HAP-1 (cell line): Measurements from ENCODE around the gene HAUS3.
A peak's percentile ranks its signal among the peaks of the same experiment; 100 is the strongest.
"Not testable (repeated sequence)": the region's sequence is repeated elsewhere in the genome, so short reads cannot be mapped to it uniquely, and the experiment has no call there.

Experiments used
- DNase-seq, 2 experiments: peaks; one replicate each; pipeline ENCODE4 v3.0.0-alpha.2; 2016 to 2020; ENCODE audit warnings: low spot score in 2 of 2
- H3K27me3 ChIP-seq: fragments of 250-450 bp; sonication (Bioruptor Pico); 2 replicates; pipeline ENCODE4 v1.5.1; 2020; ENCODE audit warnings: low read depth, mild to moderate bottlenecking, moderate library complexity
- H3K36me3 ChIP-seq: fragments of 250-450 bp; sonication (Bioruptor Pico); replicated peaks from 2 replicates; pipeline ENCODE4 v1.5.1; 2020; ENCODE audit warnings: mild to moderate bottlenecking
- H3K4me1 ChIP-seq: fragments of 250-450 bp; sonication (Bioruptor Pico); 2 replicates; pipeline ENCODE4 v1.5.1; 2020; ENCODE audit warnings: mild to moderate bottlenecking
- H3K4me3 ChIP-seq: fragments of 250-450 bp; sonication (Bioruptor Pico); 2 replicates; pipeline ENCODE4 v1.5.1; 2020; ENCODE audit warnings: mild to moderate bottlenecking, moderate library complexity
- H3K9me3 ChIP-seq: fragments of 250-450 bp; sonication (Bioruptor Pico); 2 replicates; pipeline ENCODE4 v1.5.1; 2020; ENCODE audit warnings: mild to moderate bottlenecking, moderate library complexity
- in situ Hi-C: fragments of 300-500 bp; cut with MboI; formaldehyde crosslinking; loops from 3 replicates; pipeline ENCODE4 v1.14.3; 2020; ENCODE audit warnings: low sequenced_read_pairs, inconsistent platforms, mixed read lengths

HAUS3 gene

DNA sequence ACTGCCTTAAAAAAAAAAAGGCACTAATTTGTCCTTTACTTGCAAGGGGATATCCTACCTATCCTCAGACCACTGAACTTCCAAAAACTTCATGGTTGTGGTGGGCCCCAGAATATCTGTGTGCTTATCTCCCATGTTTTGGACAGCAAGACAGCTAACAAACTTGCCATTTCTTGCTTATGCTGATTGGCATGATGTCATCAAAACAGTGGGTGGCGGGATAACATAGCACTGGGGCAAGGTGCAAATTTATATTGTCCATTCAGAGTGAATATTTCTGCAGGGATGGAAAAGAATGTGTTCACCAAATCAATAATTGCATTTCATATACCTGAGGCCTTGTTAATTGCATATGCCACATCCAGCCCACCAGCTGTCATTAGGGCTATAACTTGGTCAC, 23.5 kb downstream of the HAUS3 start:
- H3K9me3 ChIP-seq: no peaks in the 10 kb centered on the region
- no peak overlapping the region for H3K4me3 ChIP-seq
- 0 out of 2 replicates have a peak, but pooled peaks cover 1% of the 10 kb centered on the region for H3K4me1 ChIP-seq
- in situ Hi-C loops: no loop called here
- H3K27me3 ChIP-seq: no peaks in the 10 kb centered on the region
- DNase-seq: no peak
- H3K36me3 ChIP-seq: peaks cover 5% of the 10 kb centered on the region; the same call in 1 of the 2 replicates

DNA sequence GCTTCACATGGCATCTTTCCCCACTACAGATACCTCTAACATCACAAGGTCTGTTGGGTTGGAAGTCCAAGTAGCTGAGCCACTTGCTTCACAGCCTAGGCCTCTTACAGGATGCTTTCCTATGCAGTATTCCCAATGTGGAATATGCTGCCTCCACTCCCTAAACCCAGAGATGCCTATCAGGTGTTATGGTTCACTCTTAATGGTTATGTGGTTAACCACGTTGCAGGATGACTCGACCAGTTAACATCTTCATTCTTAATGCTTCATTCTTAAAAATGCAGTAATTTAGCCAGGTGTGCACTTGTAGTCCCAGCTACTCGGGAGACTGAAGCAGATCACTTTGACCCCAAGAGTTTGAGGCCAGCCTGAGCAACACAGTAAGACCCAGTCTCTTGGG, 24.2 kb downstream of the HAUS3 start:
- Histone ChIP-seq H3K4me1 (0 out of 2 replicates have a peak, but pooled peaks cover 4% of the 10 kb centered on the region), H3K36me3 (peaks cover under 1% of the 10 kb centered on the region; the same call in 1 of the 2 replicates), H3K9me3 (no peaks in the 10 kb centered on the region), H3K4me3 (no peak overlapping the region), H3K27me3 (no peaks in the 10 kb centered on the region)
- in situ Hi-C loops: no loop called here
- no peak for DNase-seq

- H3K4me3 ChIP-seq: no peak overlapping the region
- H3K36me3 ChIP-seq: no peaks in the 10 kb centered on the region
- H3K27me3 ChIP-seq: no peaks in the 10 kb centered on the region
- DNase-seq: no peak
- in situ Hi-C loops: no loop called here
- H3K4me1 ChIP-seq: 0 out of 2 replicates have a peak, but pooled peaks cover 4% of the 10 kb centered on the region
- H3K9me3 ChIP-seq: no peaks in the 10 kb centered on the region
Measured at GRCh38 chr4:2212831-2213230, 29.1 kb downstream of the HAUS3 start.

DNA sequence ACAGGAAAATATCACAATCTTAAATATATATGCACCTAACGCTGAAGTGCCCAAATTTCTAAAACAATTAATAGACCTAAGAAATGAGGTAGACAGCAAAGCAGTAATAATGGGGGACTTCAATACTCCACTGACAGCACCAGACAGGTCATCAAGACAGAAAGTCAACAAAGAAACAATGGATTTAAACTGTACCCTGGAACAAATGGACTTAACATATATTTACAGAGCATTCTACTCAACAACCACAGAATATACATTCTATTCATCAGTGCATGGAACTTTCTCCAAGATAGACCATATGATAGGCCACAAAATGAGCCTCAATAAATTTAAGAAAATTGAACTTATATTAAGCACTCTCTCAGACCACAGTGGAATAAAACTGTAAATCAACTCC, 39.1 kb downstream of the HAUS3 start:
- H3K4me1 ChIP-seq: peaks cover 12% of the 10 kb centered on the region
- DNase-seq, H3K27me3 ChIP-seq, in situ Hi-C loops, H3K9me3 ChIP-seq, H3K36me3 ChIP-seq, H3K4me3 ChIP-seq: not testable (repeated sequence)

- in situ Hi-C loops: no loop called here
- Histone ChIP-seq H3K27me3 (no peaks in the 10 kb centered on the region), H3K4me1 (no peaks in the 10 kb centered on the region), H3K36me3 (no peaks in the 10 kb centered on the region), H3K4me3 (no peak overlapping the region), H3K9me3 (no peaks in the 10 kb centered on the region)
- DNase-seq: no peak
Measured at GRCh38 chr4:2194496-2194895, 47.4 kb downstream of the HAUS3 start.

- in situ Hi-C loops: no loop called here
- Histone ChIP-seq H3K9me3 (no peaks in the 10 kb centered on the region), H3K27me3 (no peaks in the 10 kb centered on the region), H3K4me1 (no peaks in the 10 kb centered on the region), H3K36me3 (no peaks in the 10 kb centered on the region), H3K4me3 (no peak overlapping the region)
- no peak for DNase-seq
Measured at GRCh38 chr4:2193326-2193725, 48.6 kb downstream of the HAUS3 start.

- Histone ChIP-seq H3K9me3 (peaks cover 7% of the 10 kb centered on the region; the same call in 1 of the 2 replicates), H3K4me1 (peaks cover 8% of the 10 kb centered on the region), H3K4me3 (no peak overlapping the region), H3K27me3 (no peaks in the 10 kb centered on the region), H3K36me3 (no peaks in the 10 kb centered on the region)
- DNase-seq: no peak
- in situ Hi-C loops: no loop called here
Measured at GRCh38 chr4:2186865-2187172, 55.1 kb downstream of the HAUS3 start.

GRCh38 chr4:2186133-2186864, 55.6 kb downstream of the HAUS3 start:
- peak; percentile 35 to 60 for DNase-seq
- no peak overlapping the region for H3K4me3 ChIP-seq
- in situ Hi-C loops: no loop called here
- H3K36me3 ChIP-seq: no peaks in the 10 kb centered on the region
- peaks cover 8% of the 10 kb centered on the region for H3K4me1 ChIP-seq
- peaks cover 7% of the 10 kb centered on the region; the same call in 1 of the 2 replicates for H3K9me3 ChIP-seq
- no peaks in the 10 kb centered on the region for H3K27me3 ChIP-seq

DNA sequence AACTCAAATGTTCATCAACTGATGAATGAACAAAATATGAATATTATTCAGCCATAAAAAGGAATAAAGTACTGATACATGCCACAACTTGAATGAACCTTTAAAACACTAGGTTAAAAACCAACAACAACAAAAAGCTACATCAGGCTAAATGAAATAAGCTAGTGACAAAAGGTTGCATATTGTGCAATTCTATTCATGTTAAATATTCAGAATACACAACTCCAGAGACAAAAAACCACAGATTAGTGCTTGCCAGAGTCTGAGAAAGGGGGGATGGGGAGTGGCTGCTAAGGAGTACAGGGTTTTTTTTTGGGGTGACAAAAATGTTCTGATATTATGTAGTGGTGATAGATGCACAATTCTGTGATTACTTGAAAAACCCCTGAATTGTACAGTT, 58.5 kb downstream of the HAUS3 start:
- no peaks in the 10 kb centered on the region for H3K27me3 ChIP-seq
- no peak for DNase-seq
- H3K4me3 ChIP-seq: no peak overlapping the region
- in situ Hi-C loops: no loop called here
- peaks cover 8% of the 10 kb centered on the region for H3K4me1 ChIP-seq
- peaks cover 7% of the 10 kb centered on the region; the same call in 1 of the 2 replicates for H3K9me3 ChIP-seq
- no peaks in the 10 kb centered on the region for H3K36me3 ChIP-seq

DNA sequence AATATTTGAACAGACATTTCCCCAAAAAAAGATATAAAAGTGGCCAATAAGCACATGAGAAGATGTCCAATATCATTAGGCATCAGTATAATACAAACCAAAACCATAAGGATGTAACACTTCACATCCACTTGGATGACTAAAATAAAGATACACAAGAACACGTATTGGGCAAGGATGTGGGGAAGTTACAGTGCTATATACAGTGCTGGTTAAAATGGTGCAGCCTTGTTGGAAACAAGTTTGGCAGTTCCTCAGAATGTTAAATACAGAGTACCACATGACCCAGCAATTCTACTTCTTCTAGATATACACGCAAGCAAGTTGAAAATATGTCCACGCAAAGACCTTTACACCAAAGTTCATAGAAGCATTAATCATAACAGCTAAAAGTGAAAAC, 58.9 kb downstream of the HAUS3 start:
- Histone ChIP-seq H3K27me3 (no peaks in the 10 kb centered on the region), H3K4me3 (no peak overlapping the region), H3K9me3 (peaks cover 7% of the 10 kb centered on the region; the same call in 1 of the 2 replicates), H3K36me3 (no peaks in the 10 kb centered on the region), H3K4me1 (peaks cover 8% of the 10 kb centered on the region)
- in situ Hi-C loops: no loop called here
- DNase-seq: no peak

- DNase-seq: no peak
- 0 out of 2 replicates have a peak, but pooled peaks cover 7% of the 10 kb centered on the region for H3K9me3 ChIP-seq
- H3K4me3 ChIP-seq: no peak overlapping the region
- H3K27me3 ChIP-seq: no peaks in the 10 kb centered on the region
- H3K36me3 ChIP-seq: no peaks in the 10 kb centered on the region
- in situ Hi-C loops: no loop called here
- peaks cover 8% of the 10 kb centered on the region for H3K4me1 ChIP-seq
Measured at GRCh38 chr4:2180410-2180809, 61.5 kb downstream of the HAUS3 start.

DNA sequence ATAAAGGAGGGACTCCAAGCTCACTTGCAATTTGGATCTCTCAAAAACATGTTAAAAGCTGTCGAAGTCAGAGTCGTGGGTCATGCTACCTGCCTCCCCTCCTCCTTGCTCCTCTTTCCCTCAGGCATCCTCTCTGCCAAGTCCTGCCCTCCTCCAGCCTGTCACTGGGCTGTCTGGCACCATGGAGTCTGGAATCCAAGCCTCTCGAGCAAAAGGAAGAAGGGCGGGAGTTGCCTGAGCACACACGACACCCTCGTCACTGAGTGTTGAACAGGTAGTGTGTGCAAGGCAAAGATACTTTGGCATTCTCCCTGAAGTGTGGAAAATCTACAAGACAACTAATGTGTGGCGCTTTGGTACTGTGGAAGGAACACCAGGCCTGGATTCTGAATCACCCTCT, 62.2 kb downstream of the HAUS3 start:
- no peaks in the 10 kb centered on the region for H3K27me3 ChIP-seq
- H3K36me3 ChIP-seq: no peaks in the 10 kb centered on the region
- no peak overlapping the region for H3K4me3 ChIP-seq
- in situ Hi-C loops: no loop called here
- no peak for DNase-seq
- 0 out of 2 replicates have a peak, but pooled peaks cover 7% of the 10 kb centered on the region for H3K9me3 ChIP-seq
- peaks cover 8% of the 10 kb centered on the region for H3K4me1 ChIP-seq

DNA sequence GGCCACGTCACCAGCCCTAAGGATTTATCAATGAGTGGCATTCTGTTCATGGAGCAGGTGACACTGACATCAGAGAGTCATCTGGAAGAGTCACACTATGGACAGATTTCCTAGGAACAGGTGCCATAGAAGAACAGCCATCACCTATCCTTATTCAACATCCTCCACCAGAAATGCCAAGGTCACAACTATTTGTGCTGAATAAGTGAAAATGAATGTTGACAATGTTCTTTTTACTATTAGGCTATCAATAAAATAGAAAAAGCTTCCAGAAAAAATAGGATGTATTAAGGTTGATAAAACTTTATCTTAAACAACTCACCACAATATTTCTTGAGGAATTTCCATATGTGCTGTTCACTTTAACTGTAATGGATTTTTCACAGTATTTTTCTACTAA, 62.9 kb downstream of the HAUS3 start:
- H3K4me1 ChIP-seq: peaks cover 8% of the 10 kb centered on the region
- DNase-seq: no peak
- in situ Hi-C loops: no loop called here
- no peak overlapping the region for H3K4me3 ChIP-seq
- 0 out of 2 replicates have a peak, but pooled peaks cover 7% of the 10 kb centered on the region for H3K9me3 ChIP-seq
- H3K36me3 ChIP-seq: no peaks in the 10 kb centered on the region
- no peaks in the 10 kb centered on the region for H3K27me3 ChIP-seq
